Measurements from ENCODE around the gene TNKS1BP1.
"Not testable (repeated sequence)": the region's sequence is repeated elsewhere in the genome, so short reads cannot be mapped to it uniquely, and the experiment has no call there.

TNKS1BP1 gene

DNA sequence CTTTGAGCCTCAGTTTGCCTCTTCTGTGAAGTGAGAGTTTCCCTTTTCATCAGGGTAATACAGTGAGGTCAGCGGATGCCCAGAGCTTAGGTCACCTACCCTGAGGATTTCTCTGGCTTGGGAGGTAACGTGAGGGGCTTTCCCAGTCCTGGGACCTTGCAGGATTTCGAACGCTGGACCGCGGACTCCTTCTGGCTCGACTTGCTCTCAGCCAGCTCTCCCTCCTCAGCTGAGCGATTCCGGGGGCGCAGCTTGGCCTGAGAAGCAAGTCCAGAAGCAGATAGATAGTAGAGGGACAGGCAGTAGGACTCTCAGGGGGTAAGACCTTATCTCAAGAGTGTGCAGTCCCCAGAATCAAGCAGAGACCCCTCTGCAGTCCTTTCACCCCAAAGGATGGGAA, 24.0 kb downstream of the TNKS1BP1 start:
- FAIRE-seq: no peak
- DNase-seq (ENCODE audit: insufficient read length, low spot score): no peak
- no peak for TF ChIP-seq CTCF (IDR thresholded peaks at IDR 0.05; ENCODE audit: insufficient read depth, missing control alignments)

DNA sequence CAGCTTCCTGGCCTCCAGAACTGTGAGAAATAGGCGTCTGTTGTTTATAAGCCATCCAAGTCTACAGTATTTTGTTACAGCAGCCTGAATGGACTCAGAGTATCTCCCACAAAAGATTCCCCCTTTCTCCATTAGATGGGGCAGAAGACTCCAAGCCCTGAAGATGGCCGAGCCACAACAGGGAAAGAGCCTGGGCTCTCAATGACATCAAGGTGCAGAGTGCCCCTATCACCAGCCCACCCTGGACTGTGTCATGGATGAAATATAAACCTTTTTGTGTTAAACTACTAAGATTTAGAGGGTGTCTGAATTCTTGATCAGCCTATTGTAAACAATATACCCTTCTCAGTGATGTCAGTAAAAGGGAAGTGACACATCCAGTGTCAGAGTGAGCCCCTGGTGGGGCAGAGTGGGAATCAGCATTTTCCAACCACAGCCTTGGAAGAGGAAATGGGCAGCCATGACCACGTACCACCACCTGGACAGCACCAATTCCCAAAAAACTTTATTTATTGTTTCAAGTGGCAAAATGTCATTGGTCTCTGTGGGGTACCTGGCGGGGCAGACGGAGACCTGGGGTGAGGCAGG, 25.5 kb downstream of the TNKS1BP1 start:
- DNase-seq (ENCODE audit: insufficient read length, low spot score): no peak
- no peak for TF ChIP-seq CTCF (IDR thresholded peaks at IDR 0.05; ENCODE audit: insufficient read depth, missing control alignments)
- no peak for FAIRE-seq

DNA sequence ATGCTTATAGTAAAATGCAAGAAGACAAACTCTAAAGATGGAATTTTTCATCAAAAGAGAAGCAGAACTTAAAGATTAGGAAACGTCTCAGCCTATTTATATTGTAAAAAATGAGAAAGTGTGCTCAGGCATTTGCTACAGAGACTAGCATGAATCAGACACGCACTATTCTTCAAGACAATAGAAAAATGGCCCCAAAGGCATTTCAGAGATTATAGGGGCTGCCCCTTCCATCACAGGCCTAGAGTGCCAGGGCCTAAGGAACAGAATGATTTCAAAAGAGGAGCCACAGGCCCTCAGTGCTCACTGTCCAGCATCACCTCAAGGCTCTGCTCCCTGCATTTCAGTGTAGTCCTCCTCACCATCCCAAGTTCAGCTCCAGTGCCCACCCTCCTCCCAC, 27.5 kb downstream of the TNKS1BP1 start:
- no peak for TF ChIP-seq CTCF (IDR thresholded peaks at IDR 0.05; ENCODE audit: insufficient read depth, missing control alignments)
- DNase-seq (ENCODE audit: insufficient read length, low spot score) (no peak), FAIRE-seq (no peak)

- not testable (repeated sequence) for DNase-seq (ENCODE audit: insufficient read length, low spot score); FAIRE-seq
Observed at GRCh38 chr11:57296205-57296604, 28.5 kb downstream of the TNKS1BP1 start.

DNA sequence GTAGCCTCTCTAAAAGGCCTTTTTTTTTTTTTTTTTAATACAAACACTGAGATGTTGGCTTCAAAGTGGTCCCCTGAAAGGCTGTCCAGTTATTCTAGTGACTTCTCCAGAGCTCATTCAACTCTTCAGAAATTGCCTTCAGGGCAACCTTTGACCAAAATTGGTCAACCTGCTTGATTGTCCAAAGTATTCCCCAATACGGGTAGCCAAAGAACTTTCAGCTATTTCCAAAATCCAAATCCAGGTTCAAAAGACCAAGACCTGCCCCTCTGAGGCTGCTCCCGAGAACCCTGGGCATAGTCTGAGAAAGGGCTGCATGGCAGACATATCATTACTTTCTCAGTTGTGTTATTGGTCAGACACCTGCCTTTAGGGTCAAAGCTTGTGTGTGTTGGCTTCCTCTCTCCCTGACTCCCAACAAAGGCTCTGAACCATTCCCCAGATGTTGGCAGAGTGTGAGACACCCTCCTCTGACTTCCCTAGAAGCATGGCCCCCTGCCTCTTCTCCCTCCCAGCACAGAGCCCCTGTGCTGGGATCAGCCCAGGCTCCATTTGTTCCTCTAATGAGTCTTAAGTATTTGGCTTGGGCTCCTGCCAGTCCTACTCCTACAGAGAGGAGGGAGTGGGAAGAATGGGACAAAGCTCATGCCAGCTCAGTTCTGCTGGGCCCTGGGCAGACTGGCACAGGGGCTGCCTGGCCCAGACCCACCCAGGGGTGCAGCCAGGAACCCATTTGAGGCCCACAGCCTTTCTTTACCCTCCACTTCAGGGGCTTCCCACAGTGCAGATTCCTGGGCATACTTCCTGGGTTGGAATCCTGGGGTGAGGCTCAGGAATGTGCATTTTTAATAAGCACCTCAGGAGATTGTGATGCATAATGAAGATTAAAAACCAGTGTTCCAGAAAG, 30.3 kb downstream of the TNKS1BP1 start:
- no peak for DNase-seq (ENCODE audit: insufficient read length, low spot score)
- TF ChIP-seq CTCF (IDR thresholded peaks at IDR 0.05; ENCODE audit: insufficient read depth, missing control alignments): no peak
- FAIRE-seq: no peak

GRCh38 chr11:57290288-57290687, 34.5 kb downstream of the TNKS1BP1 start:
- FAIRE-seq: no peak
- no peak for DNase-seq (ENCODE audit: insufficient read length, low spot score)
- TF ChIP-seq CTCF (IDR thresholded peaks at IDR 0.05; ENCODE audit: insufficient read depth, missing control alignments): no peak

GRCh38 chr11:57288771-57289579, 35.8 kb downstream of the TNKS1BP1 start:
- FAIRE-seq (no peak), DNase-seq (ENCODE audit: insufficient read length, low spot score) (no peak)

More at GRCh38 chr11:57288771-57289579, 35.8 kb downstream of the TNKS1BP1 start:
- no peak for TF ChIP-seq CTCF (IDR thresholded peaks at IDR 0.05; ENCODE audit: insufficient read depth, missing control alignments)

All from D721Med (cell line).